A549 (cell line): ENCODE measurements around the gene ZBTB45.

Source experiments
- MAZ ChIP-seq: fragments of 150-350 bp; IDR thresholded peaks from 2 replicates; pipeline ENCODE4 v1.6.1; 2014; ENCODE audit warnings: antibody characterized with exemption, low read depth, low read length, borderline replicate concordance
- RNF2 ChIP-seq: fragments of 200-600 bp; sonication (generic); IDR thresholded peaks from 2 replicates; pipeline ENCODE4 v1.6.1; 2016; ENCODE audit warnings: low read depth, mild to moderate bottlenecking, antibody characterized with exemption, moderate library complexity, borderline replicate concordance
- TF ChIP-seq, protein P1 (sequence below): fragments of >200 bp; sonication (Bioruptor Twin); formaldehyde crosslinking; IDR thresholded peaks from 3 replicates; pipeline ENCODE4 v1.5.1; 2016

DNA sequence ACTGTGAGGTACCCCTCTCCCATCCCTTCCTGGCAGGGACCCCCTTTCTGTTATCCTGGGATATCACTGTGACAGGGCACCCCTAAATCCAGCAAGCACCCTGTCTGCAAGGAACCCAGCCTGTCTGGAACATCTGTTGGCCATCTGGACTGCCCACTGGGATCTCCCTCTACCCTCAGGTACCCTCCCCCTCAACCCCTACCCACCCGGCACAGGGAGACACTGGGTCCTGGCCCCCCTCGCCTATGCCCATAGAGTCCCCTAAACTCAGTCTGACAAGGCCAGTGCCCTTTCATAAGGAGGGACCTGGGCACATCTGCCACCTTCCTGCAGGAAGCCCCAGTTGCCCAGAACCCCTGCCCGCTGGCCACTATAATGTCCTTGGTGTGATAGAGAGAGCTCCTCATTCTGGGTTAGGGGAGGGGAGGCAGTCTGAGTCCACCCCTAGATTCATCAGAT is 5.0 kb downstream of the ZBTB45 start:
- TF ChIP-seq, protein P1, sequence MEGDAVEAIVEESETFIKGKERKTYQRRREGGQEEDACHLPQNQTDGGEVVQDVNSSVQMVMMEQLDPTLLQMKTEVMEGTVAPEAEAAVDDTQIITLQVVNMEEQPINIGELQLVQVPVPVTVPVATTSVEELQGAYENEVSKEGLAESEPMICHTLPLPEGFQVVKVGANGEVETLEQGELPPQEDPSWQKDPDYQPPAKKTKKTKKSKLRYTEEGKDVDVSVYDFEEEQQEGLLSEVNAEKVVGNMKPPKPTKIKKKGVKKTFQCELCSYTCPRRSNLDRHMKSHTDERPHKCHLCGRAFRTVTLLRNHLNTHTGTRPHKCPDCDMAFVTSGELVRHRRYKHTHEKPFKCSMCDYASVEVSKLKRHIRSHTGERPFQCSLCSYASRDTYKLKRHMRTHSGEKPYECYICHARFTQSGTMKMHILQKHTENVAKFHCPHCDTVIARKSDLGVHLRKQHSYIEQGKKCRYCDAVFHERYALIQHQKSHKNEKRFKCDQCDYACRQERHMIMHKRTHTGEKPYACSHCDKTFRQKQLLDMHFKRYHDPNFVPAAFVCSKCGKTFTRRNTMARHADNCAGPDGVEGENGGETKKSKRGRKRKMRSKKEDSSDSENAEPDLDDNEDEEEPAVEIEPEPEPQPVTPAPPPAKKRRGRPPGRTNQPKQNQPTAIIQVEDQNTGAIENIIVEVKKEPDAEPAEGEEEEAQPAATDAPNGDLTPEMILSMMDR: no peak
- TF ChIP-seq MAZ (no peak), RNF2 (no peak)
